Measurements from ENCODE around the gene ZBTB7A. TPM values are rescaled to one million over a fixed set of nuclear protein-coding genes. Genes with fewer than 3 reads are reported as not detected.

ZBTB7A gene
- total and polyA plus RNA-seq, 10 of the 15 experiments (the other 5 are each of a cell fraction or from before 2014, with no cell fraction given): 0.26 to 42.4 (median 4.5) TPM

DNA sequence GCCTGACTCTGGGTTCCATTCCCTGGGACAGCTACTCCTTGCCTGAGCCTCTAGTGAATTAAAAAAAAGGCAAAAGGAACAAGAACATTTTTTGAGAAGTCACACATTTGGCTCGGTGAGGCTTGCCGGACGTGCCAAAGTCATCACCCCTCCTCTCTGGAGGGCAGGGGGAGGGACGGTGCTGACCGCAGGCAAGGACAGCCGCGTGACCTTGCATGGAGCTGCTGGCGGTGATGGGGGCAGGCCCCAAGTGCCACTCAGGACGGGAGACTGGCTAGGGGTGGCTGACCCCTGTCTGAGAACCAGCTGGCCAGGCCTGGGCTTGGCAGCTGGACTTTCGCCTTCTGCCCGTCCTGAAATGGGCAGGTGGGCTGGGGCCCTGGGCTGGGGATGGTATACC, 30.8 kb upstream of the ZBTB7A start:
- Histone ChIP-seq H3K4me1 (ENCODE audit: control insufficient read depth, insufficient read depth, low read length) (no peaks in the 10 kb centered on the region), H3K36me3 (ENCODE audit: control insufficient read depth in 2 of 2, insufficient read depth in 2 of 2, low read length in 1 of 2) (peaks cover 6 to 18% of the 10 kb centered on the region in 2 experiments; a peak in 3 of 4 replicates)
- no peak for FAIRE-seq

More for the DNA sequence above, 30.8 kb upstream of the ZBTB7A start:
- H3K4me3 ChIP-seq: no peak overlapping the region
- CTCF ChIA-PET: no interaction called here
- no peak overlapping the region for H2AFZ ChIP-seq (ENCODE audit: control insufficient read depth, low read depth, low read length)
- WGBS (ENCODE audit: insufficient coverage, insufficient replicate concordance, low lambda C conversion rate, missing lambda C conversion rate): 98% methylated on average over 11 of the region's 11 CpGs
- H3K27me3 ChIP-seq (replicated peaks in 1 of 2; ENCODE audit: control insufficient read depth in 2 of 2, insufficient read depth in 2 of 2, low read length in 1 of 2): no peaks in the 10 kb centered on the region
- no TSS peak for BruUV-seq (replicated peaks)
- TF ChIP-seq ZSCAN29 (IDR thresholded peaks at IDR 0.05) (no peak), STAT1 (conservative IDR thresholded peaks at IDR 0.05) (no peak), POLR2A (IDR thresholded peaks at IDR 0.05; ENCODE audit: low read depth, low read length) (peak; percentile 61), MYC (IDR thresholded peaks at IDR 0.05; ENCODE audit: insufficient read depth, insufficient read length, insufficient replicate concordance, low read length, severe bottlenecking) (no peak)
- TF ChIP-seq, protein P1, sequence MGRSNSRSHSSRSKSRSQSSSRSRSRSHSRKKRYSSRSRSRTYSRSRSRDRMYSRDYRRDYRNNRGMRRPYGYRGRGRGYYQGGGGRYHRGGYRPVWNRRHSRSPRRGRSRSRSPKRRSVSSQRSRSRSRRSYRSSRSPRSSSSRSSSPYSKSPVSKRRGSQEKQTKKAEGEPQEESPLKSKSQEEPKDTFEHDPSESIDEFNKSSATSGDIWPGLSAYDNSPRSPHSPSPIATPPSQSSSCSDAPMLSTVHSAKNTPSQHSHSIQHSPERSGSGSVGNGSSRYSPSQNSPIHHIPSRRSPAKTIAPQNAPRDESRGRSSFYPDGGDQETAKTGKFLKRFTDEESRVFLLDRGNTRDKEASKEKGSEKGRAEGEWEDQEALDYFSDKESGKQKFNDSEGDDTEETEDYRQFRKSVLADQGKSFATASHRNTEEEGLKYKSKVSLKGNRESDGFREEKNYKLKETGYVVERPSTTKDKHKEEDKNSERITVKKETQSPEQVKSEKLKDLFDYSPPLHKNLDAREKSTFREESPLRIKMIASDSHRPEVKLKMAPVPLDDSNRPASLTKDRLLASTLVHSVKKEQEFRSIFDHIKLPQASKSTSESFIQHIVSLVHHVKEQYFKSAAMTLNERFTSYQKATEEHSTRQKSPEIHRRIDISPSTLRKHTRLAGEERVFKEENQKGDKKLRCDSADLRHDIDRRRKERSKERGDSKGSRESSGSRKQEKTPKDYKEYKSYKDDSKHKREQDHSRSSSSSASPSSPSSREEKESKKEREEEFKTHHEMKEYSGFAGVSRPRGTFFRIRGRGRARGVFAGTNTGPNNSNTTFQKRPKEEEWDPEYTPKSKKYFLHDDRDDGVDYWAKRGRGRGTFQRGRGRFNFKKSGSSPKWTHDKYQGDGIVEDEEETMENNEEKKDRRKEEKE (IDR thresholded peaks at IDR 0.05): no peak
- in situ Hi-C loops (cut with MboI) (no loop called here), intact Hi-C loops (cut with micrococcal nuclease; ENCODE audit: unreplicated experiment) (no loop called here)
- no peaks in the 10 kb centered on the region for H4K20me1 ChIP-seq (ENCODE audit: control insufficient read depth, insufficient read depth)
- no peak overlapping the region for H3K27ac ChIP-seq (ENCODE audit: control insufficient read depth, insufficient read depth)
- SMC1A ChIA-PET (ENCODE audit: uncharacterized antibody, unreplicated experiment): no interaction called here
- H3K9ac ChIP-seq (ENCODE audit: control insufficient read depth, insufficient read depth, low read length): no peak overlapping the region
- ATAC-seq (no peak), DNase-seq (ENCODE audit: low read depth, low spot score) (no peak)
- H3K79me2 ChIP-seq (ENCODE audit: control insufficient read depth, insufficient read depth, low read length): no peaks in the 10 kb centered on the region
- no peak overlapping the region for H3K4me2 ChIP-seq (ENCODE audit: control insufficient read depth, insufficient read depth)
- RAD21 ChIA-PET (ENCODE audit: unreplicated experiment): no interaction called here
- POLR2A ChIA-PET: no interaction called here
- H3K9me3 ChIP-seq (replicated peaks; ENCODE audit: control insufficient read depth, insufficient read depth, low read length): no peaks in the 10 kb centered on the region

Data from GM12878 (cell line).